ENCODE measurements around the gene CLNS1A. TPM values are rescaled to one million over a fixed set of nuclear protein-coding genes. Genes with fewer than 3 reads are reported as not detected.
A peak's percentile ranks its signal among the peaks of the same experiment; 100 is the strongest.

Gene CLNS1A
- total and polyA plus RNA-seq, 9 of the 15 experiments (the other 6 are each of a cell fraction or from before 2014, with no cell fraction given), result 146 to 472 (median 345) TPM

DNA sequence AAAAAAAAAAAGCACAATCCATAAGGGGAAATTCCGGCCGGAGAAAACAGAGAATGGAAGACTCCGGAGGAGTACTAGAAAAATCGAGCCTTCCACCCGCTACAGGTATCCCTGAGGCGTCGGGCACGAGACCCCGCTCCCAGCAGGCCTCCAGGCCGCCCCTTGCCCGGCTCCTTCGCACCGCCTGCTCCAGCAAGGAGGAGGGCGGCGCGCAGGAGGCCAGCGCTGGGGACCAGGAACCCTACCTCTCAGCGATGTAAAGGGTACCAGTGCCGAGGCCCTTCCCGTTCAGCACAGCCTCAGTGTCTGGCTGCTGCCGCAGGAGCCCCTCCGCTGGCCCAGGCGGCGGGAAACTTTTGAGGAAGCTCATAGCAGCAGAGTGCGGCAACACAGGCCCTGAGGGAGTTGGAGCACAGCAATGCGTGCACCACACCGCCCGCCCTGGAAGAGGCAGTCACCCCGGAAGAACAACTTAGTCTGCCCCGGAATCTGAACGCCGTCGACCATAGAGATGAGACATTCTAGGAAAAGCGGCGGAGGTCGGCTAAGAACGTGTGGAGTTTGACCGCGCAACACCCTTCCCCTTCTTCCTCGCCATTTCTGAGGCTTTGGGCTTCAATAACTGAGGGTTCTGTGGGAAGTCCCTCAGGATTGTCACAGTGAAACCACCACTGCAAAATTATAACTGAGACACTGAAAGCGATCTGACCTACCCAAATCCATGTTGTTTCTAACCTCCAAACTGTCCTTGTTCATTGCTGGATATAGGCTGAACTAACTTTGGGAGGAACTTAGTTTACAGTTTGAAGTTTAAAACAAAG, at the start of gene CLNS1A (continued):
- no peak for TF ChIP-seq PHF21A (IDR thresholded peaks at IDR 0.05; ENCODE audit: borderline replicate concordance, low read depth)
- no peak for TF ChIP-seq SRSF1 (IDR thresholded peaks at IDR 0.05; ENCODE audit: low read depth, low read length)
- no peak for TF ChIP-seq KDM2B (CRISPR knock-in tag; IDR thresholded peaks at IDR 0.05)
- TF ChIP-seq HDAC1 (IDR thresholded peaks at IDR 0.05), result peak; percentile 30 to 94; a peak in 2 of 4 replicates
- TF ChIP-seq RFX1 (IDR thresholded peaks at IDR 0.05), result no peak
- TF ChIP-seq GTF2F1 (IDR thresholded peaks at IDR 0.05; ENCODE audit: low read depth, low read length), result peak; percentile 81
- TF ChIP-seq EGR1 (conservative IDR thresholded peaks at IDR 0.05), result no peak
- TF ChIP-seq NUFIP1 (IDR thresholded peaks at IDR 0.05; ENCODE audit: partially characterized antibody), result no peak
- peak in 1 of 2 experiments; percentile 59; a peak in 1 of 4 replicates for TF ChIP-seq RCOR1 (IDR thresholded peaks at IDR 0.05; ENCODE audit: borderline replicate concordance in 1 of 2, low read depth in 2 of 2, low read length in 2 of 2)
- TF ChIP-seq, protein P1, sequence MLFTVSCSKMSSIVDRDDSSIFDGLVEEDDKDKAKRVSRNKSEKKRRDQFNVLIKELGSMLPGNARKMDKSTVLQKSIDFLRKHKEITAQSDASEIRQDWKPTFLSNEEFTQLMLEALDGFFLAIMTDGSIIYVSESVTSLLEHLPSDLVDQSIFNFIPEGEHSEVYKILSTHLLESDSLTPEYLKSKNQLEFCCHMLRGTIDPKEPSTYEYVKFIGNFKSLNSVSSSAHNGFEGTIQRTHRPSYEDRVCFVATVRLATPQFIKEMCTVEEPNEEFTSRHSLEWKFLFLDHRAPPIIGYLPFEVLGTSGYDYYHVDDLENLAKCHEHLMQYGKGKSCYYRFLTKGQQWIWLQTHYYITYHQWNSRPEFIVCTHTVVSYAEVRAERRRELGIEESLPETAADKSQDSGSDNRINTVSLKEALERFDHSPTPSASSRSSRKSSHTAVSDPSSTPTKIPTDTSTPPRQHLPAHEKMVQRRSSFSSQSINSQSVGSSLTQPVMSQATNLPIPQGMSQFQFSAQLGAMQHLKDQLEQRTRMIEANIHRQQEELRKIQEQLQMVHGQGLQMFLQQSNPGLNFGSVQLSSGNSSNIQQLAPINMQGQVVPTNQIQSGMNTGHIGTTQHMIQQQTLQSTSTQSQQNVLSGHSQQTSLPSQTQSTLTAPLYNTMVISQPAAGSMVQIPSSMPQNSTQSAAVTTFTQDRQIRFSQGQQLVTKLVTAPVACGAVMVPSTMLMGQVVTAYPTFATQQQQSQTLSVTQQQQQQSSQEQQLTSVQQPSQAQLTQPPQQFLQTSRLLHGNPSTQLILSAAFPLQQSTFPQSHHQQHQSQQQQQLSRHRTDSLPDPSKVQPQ (CRISPR knock-in tag; IDR thresholded peaks at IDR 0.05; ENCODE audit: borderline replicate concordance), result no peak
- TF ChIP-seq ZFP1 (CRISPR knock-in tag; IDR thresholded peaks at IDR 0.05), result no peak
- TF ChIP-seq NCOA4 (IDR thresholded peaks at IDR 0.05; ENCODE audit: partially characterized antibody), result no peak
- TF ChIP-seq BMI1 (IDR thresholded peaks at IDR 0.05; ENCODE audit: low read length), result no peak
- TF ChIP-seq FOXP4 (CRISPR knock-in tag; IDR thresholded peaks at IDR 0.05; ENCODE audit: borderline replicate concordance), result peak; percentile 80; the same call in 1 of the 2 replicates
- no peak for TF ChIP-seq MEIS2 (IDR thresholded peaks at IDR 0.05; ENCODE audit: partially characterized antibody)
- TF ChIP-seq POU5F1 (IDR thresholded peaks at IDR 0.05; ENCODE audit: borderline replicate concordance, low read depth, low read length, partially characterized antibody), result no peak
- TF ChIP-seq KLF16 (IDR thresholded peaks at IDR 0.05), result no peak
- peak; percentile 81; the same call in 1 of the 2 replicates for TF ChIP-seq ZNF395 (CRISPR knock-in tag; IDR thresholded peaks at IDR 0.05)
- no peak for TF ChIP-seq ERF (CRISPR knock-in tag; IDR thresholded peaks at IDR 0.05)
- TF ChIP-seq ZNF263 (CRISPR knock-in tag; IDR thresholded peaks at IDR 0.05; ENCODE audit: borderline replicate concordance), result no peak; the same call in 1 of the 2 replicates
- TF ChIP-seq ZNF133 (CRISPR knock-in tag; IDR thresholded peaks at IDR 0.05), result no peak

Data from K562 (cell line).